ENCODE data around the gene ROBO1.

The ROBO1 gene

GRCh38 chr3:79040701-79041100, 727.1 kb downstream of the ROBO1 start:
- DNase-seq, result no peak

- no peak for DNase-seq
Observed at GRCh38 chr3:79040091-79040490, 727.7 kb downstream of the ROBO1 start.

- no peak for DNase-seq
Observed at GRCh38 chr3:79039192-79039591, 728.6 kb downstream of the ROBO1 start.

GRCh38 chr3:79038636-79039035, 729.2 kb downstream of the ROBO1 start:
- DNase-seq, result no peak

- DNase-seq, result no peak
Observed at GRCh38 chr3:79038057-79038456, 729.7 kb downstream of the ROBO1 start.

GRCh38 chr3:79032686-79033318, 735.0 kb downstream of the ROBO1 start:
- no peak for DNase-seq

GRCh38 chr3:79030157-79030556, 737.6 kb downstream of the ROBO1 start:
- DNase-seq, result no peak

GRCh38 chr3:79028916-79029315, 738.9 kb downstream of the ROBO1 start:
- no peak for DNase-seq

GRCh38 chr3:79027593-79027992, 740.2 kb downstream of the ROBO1 start:
- DNase-seq, result no peak

- no peak for DNase-seq
Observed at GRCh38 chr3:79019924-79020173, 747.9 kb downstream of the ROBO1 start.

GRCh38 chr3:79019137-79019923, 748.5 kb downstream of the ROBO1 start:
- DNase-seq, result no peak

GRCh38 chr3:79018671-79019136, 749.1 kb downstream of the ROBO1 start:
- DNase-seq, result no peak

- no peak for DNase-seq
Observed at GRCh38 chr3:79018265-79018664, 749.5 kb downstream of the ROBO1 start.

- no peak for DNase-seq
Observed at GRCh38 chr3:79016587-79017376, 751.0 kb downstream of the ROBO1 start.

GRCh38 chr3:79015854-79016253, 751.9 kb downstream of the ROBO1 start:
- DNase-seq, result no peak

- no peak for DNase-seq
Observed at GRCh38 chr3:79012946-79013362, 754.8 kb downstream of the ROBO1 start.

- DNase-seq, result no peak
Observed at GRCh38 chr3:79012530-79012913, 755.3 kb downstream of the ROBO1 start.

GRCh38 chr3:79011821-79012529, 755.8 kb downstream of the ROBO1 start:
- DNase-seq, result no peak

GRCh38 chr3:79009861-79010260, 757.9 kb downstream of the ROBO1 start:
- DNase-seq, result no peak

GRCh38 chr3:79006077-79006476, 761.7 kb downstream of the ROBO1 start:
- no peak for DNase-seq

GRCh38 chr3:79005084-79005483, 762.7 kb downstream of the ROBO1 start:
- DNase-seq, result no peak

GRCh38 chr3:79003994-79004393, 763.8 kb downstream of the ROBO1 start:
- DNase-seq, result no peak

Data from activated T-cell treated with anti-CD3 and anti-CD28 coated beads for 4 hours (primary cell).